Limb (tissue), 2 donors: ENCODE data around the gene CLDN18.

Source experiments
- DNase-seq, 2 donors: peaks; one replicate each; pipeline ENCODE4 v3.0.0-alpha.2; 2016; ENCODE audit errors: extremely low spot score in 2 of 2

The CLDN18 gene

GRCh38 chr3:138062037-138062436 lies 52.1 kb downstream of the CLDN18 start:
- no peak for DNase-seq

DNA sequence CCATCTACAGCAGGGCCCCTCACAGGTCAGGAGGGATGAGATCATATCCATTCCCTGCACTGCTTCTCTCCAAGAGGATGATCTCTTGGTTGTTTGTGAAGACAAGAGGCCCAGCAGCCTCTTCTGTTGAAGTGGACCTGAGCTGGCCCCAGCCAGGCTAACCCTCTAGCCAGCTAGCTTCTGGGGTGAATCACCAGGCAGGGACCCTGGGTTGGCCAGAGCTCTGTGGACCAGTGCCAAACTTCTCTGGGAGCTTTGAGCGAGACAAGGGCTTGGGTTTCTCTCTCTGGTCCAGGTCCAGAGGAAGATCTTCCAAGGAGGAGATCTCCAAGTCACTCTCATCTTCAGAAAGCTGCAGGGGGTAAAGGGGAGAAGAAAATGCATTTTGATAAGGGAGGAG lies 52.7 kb downstream of the CLDN18 start:
- DNase-seq = no peak

DNA sequence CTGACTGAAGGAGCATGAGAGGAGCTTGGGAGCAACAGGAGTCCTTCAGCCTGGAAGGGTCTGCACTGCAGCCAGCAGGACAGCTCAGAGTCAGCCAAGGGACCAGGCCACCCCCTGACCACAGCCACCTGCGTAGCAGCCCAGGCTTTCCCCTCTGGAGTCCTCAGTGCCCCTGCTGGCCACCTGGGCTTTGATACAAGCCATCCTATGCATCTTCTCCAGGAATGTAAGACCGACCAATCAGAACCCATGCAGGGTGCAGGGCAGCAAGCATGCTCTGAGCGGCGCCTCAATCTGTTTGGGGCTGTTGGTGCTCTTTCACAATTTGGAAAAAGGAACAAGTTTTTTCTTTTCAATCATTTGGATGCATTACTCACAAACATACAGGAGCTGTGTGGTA lies 53.5 kb downstream of the CLDN18 start:
- no peak for DNase-seq

DNA sequence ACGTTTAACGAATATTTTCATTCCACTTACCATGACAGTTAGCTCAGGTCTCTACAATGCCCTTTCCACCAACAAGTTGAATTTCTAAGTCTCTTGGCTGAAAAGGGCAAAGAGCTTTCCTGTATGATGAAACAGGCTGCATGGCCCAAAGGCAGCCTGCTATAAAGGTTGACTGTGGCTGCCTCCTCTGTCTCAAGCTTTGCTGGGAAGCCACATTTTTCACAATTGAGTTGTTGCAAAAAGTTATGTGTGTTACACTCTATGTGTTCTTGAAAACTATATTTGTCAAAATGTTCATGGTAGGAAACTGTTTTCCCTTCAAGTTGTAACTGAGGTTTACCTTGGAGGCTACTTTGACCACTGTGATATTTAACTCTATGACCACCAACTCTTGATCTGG lies 56.0 kb downstream of the CLDN18 start:
- no peak for DNase-seq

DNA sequence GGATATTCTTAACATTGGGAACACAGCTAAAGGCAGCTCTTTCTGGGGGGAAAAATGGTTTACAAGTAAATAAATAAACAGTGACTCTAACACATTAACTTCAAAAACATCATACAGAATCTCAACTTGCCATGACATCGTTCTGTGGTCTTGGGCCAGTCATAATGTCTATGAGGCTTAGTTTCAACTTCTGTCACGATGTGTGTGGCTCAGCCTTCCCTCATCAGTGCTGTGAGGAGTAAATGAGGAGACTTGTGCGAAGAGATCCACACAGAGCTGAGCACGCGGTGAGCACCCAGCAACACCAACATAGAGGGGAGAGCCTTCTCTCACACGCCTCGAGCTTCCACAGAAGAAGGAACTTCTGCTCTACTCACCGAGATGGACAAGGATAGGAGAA lies 56.4 kb downstream of the CLDN18 start:
- DNase-seq = no peak

GRCh38 chr3:138066972-138067371 lies 57.0 kb downstream of the CLDN18 start:
- DNase-seq = no peak

DNA sequence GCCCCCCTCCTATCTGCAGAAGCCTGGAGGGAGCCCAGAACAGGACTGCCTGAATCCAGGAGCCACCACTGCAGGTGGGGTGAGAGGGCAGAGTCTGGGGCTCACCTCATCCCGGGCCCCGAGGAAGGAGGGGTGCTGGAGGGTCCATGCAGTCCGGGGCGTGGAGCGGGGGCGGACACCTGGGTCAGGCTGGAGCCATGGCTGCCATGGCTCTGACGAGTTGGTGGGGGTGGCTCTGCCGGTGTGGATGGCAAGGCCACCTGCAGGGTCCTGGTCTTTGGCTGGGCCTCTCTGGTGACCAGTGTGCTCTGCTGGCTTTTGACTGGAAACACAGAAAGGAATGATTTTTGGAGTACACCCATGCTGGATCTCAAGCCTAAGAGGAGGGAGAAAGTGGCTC lies 58.1 kb downstream of the CLDN18 start:
- DNase-seq = no peak

GRCh38 chr3:138068579-138069174 lies 58.7 kb downstream of the CLDN18 start:
- DNase-seq = peak; percentile 81 to 88

DNA sequence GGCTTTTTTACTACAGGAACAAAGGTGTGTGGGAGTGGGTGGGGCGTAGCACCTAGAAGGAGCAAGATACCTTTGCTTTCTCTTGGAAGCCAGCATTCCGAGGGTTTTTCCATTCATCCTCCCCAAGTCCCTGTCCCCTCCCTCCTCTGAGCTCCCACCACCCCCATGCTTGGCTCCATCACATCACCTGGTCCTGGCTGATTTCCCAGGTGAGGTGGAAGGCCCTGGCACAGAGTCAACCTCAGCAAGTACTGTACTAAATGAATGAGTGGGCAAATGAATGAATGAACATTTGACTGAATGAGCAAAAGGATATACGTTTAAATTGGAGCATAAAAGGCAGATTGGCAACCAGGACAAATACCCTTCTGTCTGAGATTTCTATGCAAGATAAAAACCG lies 60.0 kb downstream of the CLDN18 start:
- DNase-seq = no peak

- DNase-seq = no peak
These were observed 62.8 kb downstream of the CLDN18 start for GRCh38 chr3:138072796-138073195.

DNA sequence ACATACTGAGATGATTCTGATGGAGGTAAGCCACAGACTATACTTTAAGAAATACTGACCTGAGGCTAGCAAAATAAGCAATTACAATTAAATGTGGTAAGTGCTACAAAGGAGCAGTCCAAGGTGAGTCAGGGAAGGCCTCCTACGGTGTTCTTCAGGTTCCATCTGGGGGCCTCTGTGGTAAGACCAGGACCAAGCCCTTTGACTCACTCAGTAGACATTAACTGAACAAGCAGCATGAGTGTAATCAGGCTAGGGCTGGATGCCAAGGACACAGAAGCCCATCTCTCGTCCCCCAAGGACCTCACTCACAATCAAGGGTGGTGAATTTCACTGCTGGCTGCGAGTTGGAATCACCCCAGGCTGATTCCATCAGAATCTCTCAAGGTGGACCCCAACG lies 68.1 kb downstream of the CLDN18 start:
- no peak for DNase-seq

- no peak for DNase-seq
These were observed 69.0 kb downstream of the CLDN18 start for GRCh38 chr3:138078901-138079344.

DNA sequence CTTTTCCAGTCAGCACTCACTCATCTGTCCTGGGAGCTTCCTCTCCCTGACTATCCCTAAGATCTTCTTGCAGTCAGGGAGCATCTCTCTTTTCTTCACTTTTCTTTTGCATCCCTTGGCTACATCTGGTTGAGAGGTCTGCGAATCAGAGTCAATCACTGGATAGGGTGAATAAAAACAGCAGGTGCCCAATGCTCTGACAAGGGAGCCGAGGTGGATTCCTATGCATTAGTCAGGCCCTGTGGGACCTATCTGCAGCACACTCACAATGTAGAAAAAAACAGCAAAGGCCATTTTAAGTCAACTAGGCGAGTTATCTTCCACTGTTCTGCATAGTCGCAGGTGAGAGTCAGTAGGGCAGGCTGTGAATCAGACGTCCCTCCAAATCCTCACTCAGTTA lies 69.9 kb downstream of the CLDN18 start:
- no peak for DNase-seq

- no peak for DNase-seq
These were observed 71.6 kb downstream of the CLDN18 start for GRCh38 chr3:138081371-138082084.

DNA sequence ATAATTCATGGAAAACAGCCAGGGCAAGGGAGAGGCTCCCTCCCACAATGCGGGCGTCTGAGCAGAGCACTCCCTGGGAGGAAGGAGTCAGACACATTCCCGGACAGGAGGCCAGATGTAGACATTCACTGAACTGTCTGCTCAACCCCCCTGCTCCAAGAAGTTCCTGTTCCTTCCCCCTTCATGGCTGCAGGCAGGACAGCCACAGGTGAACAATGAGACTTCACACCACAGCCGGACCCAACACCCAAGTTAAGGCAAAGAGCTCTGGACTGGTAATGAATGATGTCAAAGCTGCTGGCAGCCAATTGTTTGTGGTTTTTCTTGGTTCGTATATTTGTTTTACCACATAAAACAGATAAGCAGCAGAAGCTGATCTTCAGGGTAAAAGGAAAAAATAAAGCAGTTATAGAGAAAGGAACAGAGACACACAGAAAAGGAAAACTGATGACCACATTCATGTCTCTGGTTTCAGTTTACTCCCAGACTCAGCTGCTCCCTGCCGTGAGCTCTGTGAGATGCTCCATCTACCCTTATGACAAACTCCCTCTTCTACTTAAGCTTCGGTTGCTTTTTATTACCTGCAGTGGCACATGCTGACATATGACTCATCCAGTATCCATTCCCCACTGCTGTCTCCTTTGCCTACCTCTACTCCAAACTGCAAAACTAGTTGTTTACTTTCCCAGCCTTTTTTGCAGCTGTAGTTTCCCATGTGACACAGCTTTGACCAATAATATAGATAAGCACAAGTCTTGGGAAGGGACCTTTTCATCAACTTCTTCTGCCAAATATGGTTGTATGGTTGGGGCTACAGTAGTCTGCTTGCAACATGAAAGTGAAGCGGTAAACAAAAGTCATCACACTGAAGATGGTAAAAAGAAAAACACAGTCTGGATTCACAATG lies 72.4 kb downstream of the CLDN18 start:
- DNase-seq = no peak

DNA sequence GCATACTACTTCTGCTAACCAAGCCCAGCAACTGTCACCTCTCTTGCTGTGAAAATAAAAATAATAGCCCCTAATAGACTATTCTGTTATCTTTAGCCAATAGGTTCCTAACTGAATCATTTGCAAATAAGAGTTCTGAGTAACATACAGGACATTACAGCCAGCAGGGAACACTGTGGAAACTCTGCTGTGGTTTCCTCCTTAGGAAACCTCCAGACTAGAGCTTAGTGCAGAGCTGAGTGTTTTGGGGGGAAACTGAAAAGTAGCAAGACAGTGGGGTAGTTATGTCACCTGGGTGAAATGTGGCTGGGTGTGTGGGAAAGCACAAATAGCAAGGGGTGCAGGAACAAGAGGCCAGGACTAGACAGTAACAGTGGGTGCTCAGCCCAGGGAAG lies 73.0 kb downstream of the CLDN18 start:
- no peak for DNase-seq
